CD14-positive monocyte (primary cell): Measurements from ENCODE around the gene ANKRD55. TPM values are rescaled to one million over a fixed set of nuclear protein-coding genes. Genes with fewer than 3 reads are reported as not detected.
"Not testable (repeated sequence)": the region's sequence is repeated elsewhere in the genome, so short reads cannot be mapped to it uniquely, and the experiment has no call there.

ENCODE experiments used
- DNase-seq, 3 donors: peaks; one replicate each; pipeline ENCODE4 v3.0.0-alpha.2; 2011 to 2022
- H2AFZ ChIP-seq: 2 replicates; pipeline ENCODE4 v1.6.0; 2012; ENCODE audit warnings: mild to moderate bottlenecking, low read depth, low read length, inconsistent platforms; ENCODE audit not compliant: insufficient read depth, poor library complexity, severe bottlenecking
- H3K27ac ChIP-seq, 2 donors: 1 replicate in 1 of 2; 2 replicates in 1 of 2; pipeline ENCODE4 v1.5.1; 2012 to 2013; ENCODE audit warnings: low read length in 2 of 2, control low read depth in 1 of 2, inconsistent platforms in 1 of 2, low read depth in 1 of 2, mild to moderate bottlenecking in 1 of 2
- H3K27me3 ChIP-seq, 2 donors: one replicate each; pipeline versions ENCODE4 v1.6.0 to v1.6.1; 2011 to 2013; ENCODE audit warnings: low read length in 2 of 2; ENCODE audit not compliant: control insufficient read depth in 2 of 2, insufficient read depth in 2 of 2
- H3K36me3 ChIP-seq, 2 donors: replicated peaks in 1 of 2; 1 replicate in 1 of 2; 2 replicates in 1 of 2; pipeline versions ENCODE4 v1.5.1 to v1.6.1; 2012 to 2013; ENCODE audit warnings: low read length in 2 of 2, control low read depth in 1 of 2, inconsistent platforms in 1 of 2, mild to moderate bottlenecking in 1 of 2; ENCODE audit not compliant: insufficient read depth in 2 of 2, control insufficient read depth in 1 of 2
- H3K4me1 ChIP-seq, 2 donors: 1 replicate in 1 of 2; 2 replicates in 1 of 2; pipeline versions ENCODE4 v1.5.1 to v1.6.1; 2012 to 2013; ENCODE audit warnings: low read length in 2 of 2, control low read depth in 1 of 2, inconsistent platforms in 1 of 2, mild to moderate bottlenecking in 1 of 2, moderate library complexity in 1 of 2; ENCODE audit not compliant: insufficient read depth in 2 of 2, control insufficient read depth in 1 of 2
- H3K4me2 ChIP-seq: replicated peaks from 2 replicates; pipeline ENCODE3; 2012; ENCODE audit warnings: low read length, moderate library complexity, mild to moderate bottlenecking; ENCODE audit not compliant: poor library complexity, severe bottlenecking; ENCODE audit errors: extremely low read depth
- H3K4me3 ChIP-seq, 3 experiments: fragments of 200-600 bp in 1 of 3; sonication (generic) in 1 of 3; replicated peaks in 1 of 3; 1 replicate in 2 of 3; 2 replicates in 1 of 3; pipeline ENCODE4 v1.5.1; 2011 to 2013; ENCODE audit warnings: low read length in 3 of 3, mild to moderate bottlenecking in 3 of 3, control low read depth in 2 of 3, low read depth in 2 of 3, inconsistent platforms in 1 of 3, moderate library complexity in 1 of 3
- H3K79me2 ChIP-seq: 2 replicates; pipeline ENCODE4 v1.6.0; 2012; ENCODE audit warnings: mild to moderate bottlenecking, control low read depth, inconsistent platforms, low read length, moderate library complexity; ENCODE audit not compliant: insufficient read depth
- H3K9ac ChIP-seq: 2 replicates; pipeline ENCODE4 v1.6.0; 2017; ENCODE audit warnings: low read length, mild to moderate bottlenecking; ENCODE audit not compliant: insufficient read depth, poor library complexity, severe bottlenecking
- H3K9me3 ChIP-seq, 2 donors: replicated peaks in 1 of 2; 1 replicate in 1 of 2; 2 replicates in 1 of 2; pipeline versions ENCODE4 v1.5.1 to v1.6.1; 2012 to 2013; ENCODE audit warnings: low read length in 2 of 2, control low read depth in 1 of 2; ENCODE audit not compliant: control insufficient read depth in 1 of 2, insufficient read depth in 1 of 2
- H4K20me1 ChIP-seq: 2 replicates; pipeline ENCODE4 v1.6.0; 2012; ENCODE audit warnings: mild to moderate bottlenecking, low read length, control low read depth, moderate library complexity; ENCODE audit not compliant: insufficient read depth
- H3K27ac Mint-ChIP-seq, 7 donors: one replicate each; pipeline ENCODE4 v1.8.0; 2020; ENCODE audit warnings: mild to moderate bottlenecking in 7 of 7, mixed read lengths in 7 of 7, moderate library complexity in 6 of 7, inconsistent platforms in 2 of 7
- H3K27me3 Mint-ChIP-seq, 3 donors: one replicate each; pipeline ENCODE4 v1.8.0; 2021 to 2022; ENCODE audit warnings: low read depth in 3 of 3, mild to moderate bottlenecking in 3 of 3, mixed read lengths in 3 of 3, moderate library complexity in 3 of 3, inconsistent platforms in 1 of 3
- H3K36me3 Mint-ChIP-seq, 2 donors: one replicate each; pipeline ENCODE4 v1.8.0; 2020; ENCODE audit warnings: mixed read lengths in 2 of 2, inconsistent platforms in 1 of 2, mild to moderate bottlenecking in 1 of 2
- H3K4me1 Mint-ChIP-seq: one replicate; pipeline ENCODE4 v1.8.0; 2020; ENCODE audit warnings: mild to moderate bottlenecking, mixed read lengths
- H3K4me3 Mint-ChIP-seq, 2 donors: one replicate each; pipeline ENCODE4 v1.8.0; 2020; ENCODE audit warnings: mild to moderate bottlenecking in 2 of 2, mixed read lengths in 2 of 2, moderate library complexity in 1 of 2
- H3K9me3 Mint-ChIP-seq, 7 donors: one replicate each; pipeline ENCODE4 v1.8.0; 2020 to 2022; ENCODE audit warnings: mixed read lengths in 7 of 7, mild to moderate bottlenecking in 6 of 7, moderate library complexity in 6 of 7, inconsistent platforms in 2 of 7
- WGBS: methylation state at CpG from one replicate; pipeline ENCODE4 v1.1.5; 2013; ENCODE audit warnings: missing lambda C conversion rate; ENCODE audit not compliant: insufficient coverage; 5-methylcytosine and 5-hydroxymethylcytosine counted together
- intact Hi-C, 2 donors: fragments of 100-400 bp; cut with micrococcal nuclease; formaldehyde crosslinking; loops; one replicate each; pipeline versions ENCODE4 v1.15.0 to v1.15.1; 2023
- polyA plus RNA-seq, 3 donors: library from polyadenylated mRNA; depleted of rRNA in 1 of 3; unstranded in 2 of 3; stranded (reverse) in 1 of 3; fragments of 300-500 nt in 2 of 3; fragments of >200 nt in 1 of 3; fragmentation: Illumina TruSeq in 2 of 3; gene quantifications; 1 replicate in 2 of 3; 2 replicates in 1 of 3; pipeline ENCODE4 v1.2.3, GENCODE V29; 2012 to 2021
- TF ChIP-seq, protein P1 (sequence below): fragments of 200-600 bp; IDR thresholded peaks from one replicate; pipeline ENCODE4 v1.8.0; 2022; ENCODE audit warnings: antibody characterized with exemption, mild to moderate bottlenecking

ANKRD55 gene
- polyA plus RNA-seq, 3 donors = 0.20 to 0.55 (median 0.28) TPM

DNA sequence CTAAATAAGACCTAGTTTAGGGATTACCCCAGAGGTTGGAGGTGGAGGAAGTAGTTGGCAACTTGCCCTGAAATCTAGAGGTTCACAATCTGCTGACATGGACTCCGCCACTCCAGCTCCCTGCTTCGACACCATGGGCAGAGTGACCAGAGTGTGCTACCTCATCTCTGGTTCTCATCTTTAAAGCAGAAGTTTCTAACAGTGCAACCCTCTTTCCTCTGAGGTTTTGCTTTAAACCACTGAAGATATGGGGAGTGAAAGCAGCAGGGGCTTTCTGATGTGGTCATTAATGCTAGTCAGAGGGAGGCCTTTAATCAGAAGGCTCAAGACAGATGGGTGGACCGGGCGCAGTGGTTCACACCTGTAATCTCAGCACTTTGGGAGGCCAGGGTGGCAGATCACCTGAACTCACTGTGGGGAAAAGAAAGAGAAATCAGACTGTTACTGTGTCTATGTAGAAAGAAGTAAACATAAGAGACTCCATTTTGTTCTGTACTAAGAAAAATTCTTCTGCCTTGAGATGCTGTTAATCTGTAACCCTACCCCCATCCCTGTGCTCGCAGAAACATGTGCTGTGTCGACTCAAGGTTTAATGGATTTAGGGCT is 76.4 kb downstream of the ANKRD55 start:
- Mint-ChIP-seq H3K4me1 (peaks cover 92% of the 10 kb centered on the region), H3K4me3 (peak overlapping the region; percentile 47 to 77), H3K27ac (peak overlapping the region; percentile 96 to 100 (median 99))
- H2AFZ ChIP-seq, H3K9me3 ChIP-seq, H4K20me1 ChIP-seq, H3K27me3 ChIP-seq, H3K36me3 ChIP-seq, H3K9me3 Mint-ChIP-seq, H3K27me3 Mint-ChIP-seq, H3K36me3 Mint-ChIP-seq: not testable (repeated sequence)
- peak overlapping the region in 1 of 3 experiments; percentile 54 for H3K4me3 ChIP-seq
- peak overlapping the region; percentile 88 to 97 for H3K27ac ChIP-seq
- H3K79me2 ChIP-seq = peaks cover 11% of the 10 kb centered on the region
- intact Hi-C loops = loop anchor here (5.0 kb wide), 1 partner anchor 36 kb away; no protein-coding TSS in a partner anchor
- H3K4me1 ChIP-seq = peaks cover 93 to 98% of the 10 kb centered on the region in 2 donors
- H3K9ac ChIP-seq = peak overlapping the region; percentile 59
- peak overlapping the region; percentile 58 for H3K4me2 ChIP-seq
- DNase-seq = peak; percentile 67 to 84 (median 78)
- WGBS = 0% methylated on average over 4 of the region's 6 CpGs

DNA sequence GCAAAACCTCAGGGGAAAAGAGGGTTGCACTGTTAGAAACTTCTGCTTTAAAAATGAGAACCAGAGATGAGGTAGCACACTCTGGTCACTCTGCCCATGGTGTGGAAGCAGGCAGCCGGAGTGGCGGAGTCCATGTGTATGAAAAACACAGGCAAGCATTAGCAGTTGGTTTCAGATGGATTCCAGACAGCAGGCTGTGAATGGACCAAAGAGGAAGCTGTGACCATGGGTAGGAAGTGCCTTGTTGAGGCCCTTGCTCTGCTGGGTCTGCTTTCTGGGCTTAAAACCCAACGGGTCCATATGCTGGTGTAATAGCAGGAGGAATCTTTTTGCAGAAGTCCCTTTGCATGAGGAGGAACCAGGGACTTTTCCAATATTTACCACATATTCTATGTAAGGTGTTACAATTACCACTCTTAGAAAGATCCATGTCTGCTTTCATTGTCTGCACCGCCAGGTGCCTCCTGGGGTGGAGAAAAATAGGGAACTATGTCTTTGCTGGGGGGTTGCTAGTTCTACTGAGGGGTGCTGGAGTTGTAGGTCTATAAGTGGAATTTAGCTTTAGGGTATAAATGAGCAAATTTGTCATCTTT is 77.0 kb downstream of the ANKRD55 start:
- H2AFZ ChIP-seq = no peak overlapping the region
- Mint-ChIP-seq H3K4me3 (peak overlapping the region in 1 of 2 donors; percentile 77), H3K36me3 (no peaks in the 10 kb centered on the region), H3K27ac (peak overlapping the region; percentile 96 to 100 (median 99)), H3K4me1 (peaks cover 86% of the 10 kb centered on the region), H3K9me3 (peaks cover 0 to 5% (median 0%) of the 10 kb centered on the region in 7 donors), H3K27me3 (peaks cover 0 to 4% (median 0%) of the 10 kb centered on the region in 3 donors)
- TF ChIP-seq, protein P1, sequence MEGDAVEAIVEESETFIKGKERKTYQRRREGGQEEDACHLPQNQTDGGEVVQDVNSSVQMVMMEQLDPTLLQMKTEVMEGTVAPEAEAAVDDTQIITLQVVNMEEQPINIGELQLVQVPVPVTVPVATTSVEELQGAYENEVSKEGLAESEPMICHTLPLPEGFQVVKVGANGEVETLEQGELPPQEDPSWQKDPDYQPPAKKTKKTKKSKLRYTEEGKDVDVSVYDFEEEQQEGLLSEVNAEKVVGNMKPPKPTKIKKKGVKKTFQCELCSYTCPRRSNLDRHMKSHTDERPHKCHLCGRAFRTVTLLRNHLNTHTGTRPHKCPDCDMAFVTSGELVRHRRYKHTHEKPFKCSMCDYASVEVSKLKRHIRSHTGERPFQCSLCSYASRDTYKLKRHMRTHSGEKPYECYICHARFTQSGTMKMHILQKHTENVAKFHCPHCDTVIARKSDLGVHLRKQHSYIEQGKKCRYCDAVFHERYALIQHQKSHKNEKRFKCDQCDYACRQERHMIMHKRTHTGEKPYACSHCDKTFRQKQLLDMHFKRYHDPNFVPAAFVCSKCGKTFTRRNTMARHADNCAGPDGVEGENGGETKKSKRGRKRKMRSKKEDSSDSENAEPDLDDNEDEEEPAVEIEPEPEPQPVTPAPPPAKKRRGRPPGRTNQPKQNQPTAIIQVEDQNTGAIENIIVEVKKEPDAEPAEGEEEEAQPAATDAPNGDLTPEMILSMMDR = no peak
- WGBS = 0% methylated on average over 2 of the region's 4 CpGs
- peak; percentile 89 to 95 (median 93) for DNase-seq
- peak overlapping the region; percentile 59 for H3K9ac ChIP-seq
- peak overlapping the region; percentile 58 for H3K4me2 ChIP-seq
- peaks cover 87 to 92% of the 10 kb centered on the region in 2 donors for H3K4me1 ChIP-seq
- intact Hi-C loops = loop anchor here (5.0 kb wide), 1 partner anchor 36 kb away; no protein-coding TSS in a partner anchor
- peaks cover 11% of the 10 kb centered on the region for H3K79me2 ChIP-seq
- H3K27ac ChIP-seq = peak overlapping the region; percentile 88 to 97
- H3K27me3 ChIP-seq = no peaks in the 10 kb centered on the region
- no peaks in the 10 kb centered on the region for H3K36me3 ChIP-seq
- no peaks in the 10 kb centered on the region for H3K9me3 ChIP-seq
- peak overlapping the region in 1 of 3 experiments; percentile 54 for H3K4me3 ChIP-seq
- H4K20me1 ChIP-seq = no peaks in the 10 kb centered on the region
